NCI-H146 (cell line): ENCODE results near the gene RAX.
A peak's percentile ranks its signal among the peaks of the same experiment; 100 is the strongest.
"Not testable (repeated sequence)": the region's sequence is repeated elsewhere in the genome, so short reads cannot be mapped to it uniquely, and the experiment has no call there.

Source experiments
- DNase-seq: peaks from one replicate; lab custom pipeline; 2025; lab: John Stamatoyannopoulos, UW

The RAX gene

DNA sequence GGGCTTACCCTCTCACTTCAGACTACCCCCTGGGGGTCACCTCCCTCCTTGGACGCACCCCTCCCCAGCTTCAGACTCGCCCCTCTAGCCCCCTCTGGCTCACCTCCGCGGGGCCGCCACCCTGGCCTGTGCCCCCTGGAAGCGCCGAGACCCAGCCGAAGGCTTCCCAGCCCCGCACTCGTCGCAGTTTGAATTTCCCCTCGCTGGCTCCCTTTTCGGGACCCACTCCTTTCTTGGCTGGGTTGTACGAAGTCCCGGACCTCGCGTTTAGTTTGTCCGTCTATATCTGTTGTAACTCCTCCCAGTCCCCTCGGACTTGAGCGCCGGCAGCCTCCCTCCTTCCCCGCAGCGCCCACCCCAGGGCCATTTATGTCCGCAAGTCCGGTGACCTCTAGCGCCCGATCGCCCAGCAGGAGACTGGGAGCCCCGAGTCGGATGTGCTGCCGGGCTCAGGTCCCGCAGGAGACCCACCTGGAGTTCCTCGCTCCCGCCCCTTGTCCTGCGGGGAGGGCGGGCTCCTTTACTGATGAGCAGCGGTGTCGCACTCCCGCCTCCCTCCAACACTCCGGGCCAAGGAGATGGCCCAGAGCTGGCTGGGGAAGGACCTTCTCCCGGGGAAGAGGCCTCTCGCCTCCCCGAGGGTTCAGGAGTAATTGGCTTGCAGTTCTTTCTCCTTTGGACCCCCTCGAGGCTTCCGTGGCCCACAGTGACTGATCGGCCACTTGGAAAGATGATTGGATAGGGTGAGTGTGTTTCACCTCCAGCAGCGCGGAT lies 692 bp upstream of the RAX start:
- no peak for DNase-seq

DNA sequence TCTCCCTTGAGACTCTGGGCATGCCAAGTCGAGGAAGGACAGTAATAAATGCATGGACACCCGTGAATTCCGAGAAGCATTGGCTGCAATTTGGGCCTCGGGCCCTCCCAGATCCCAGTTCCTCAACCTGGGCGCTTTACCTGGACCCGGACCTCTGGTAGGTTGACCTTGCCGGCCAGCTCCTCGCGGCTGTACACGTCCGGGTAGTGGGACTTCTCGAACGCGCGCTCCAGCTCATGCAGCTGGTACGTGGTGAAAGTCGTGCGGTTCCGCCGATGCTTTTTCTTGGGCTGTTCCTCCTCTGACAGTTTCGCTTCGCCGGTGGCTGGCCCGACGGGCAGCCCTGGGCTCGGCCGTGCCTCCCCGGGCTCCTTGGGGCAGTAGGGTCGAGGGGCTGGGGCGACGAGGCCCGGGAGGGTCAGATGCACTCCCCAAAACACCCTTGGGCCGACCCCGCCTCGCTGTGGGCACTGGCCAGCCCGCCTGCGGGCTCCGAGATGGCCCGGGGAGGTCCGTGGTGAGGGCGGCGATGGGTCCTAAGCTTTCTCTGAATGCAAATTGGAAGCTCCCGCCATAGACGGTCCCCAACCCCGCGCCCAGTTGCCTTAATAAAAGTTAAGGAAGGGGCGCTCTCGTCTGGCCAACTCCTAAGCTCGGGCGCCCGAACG lies 899 bp downstream of the RAX start:
- no peak for DNase-seq

DNA sequence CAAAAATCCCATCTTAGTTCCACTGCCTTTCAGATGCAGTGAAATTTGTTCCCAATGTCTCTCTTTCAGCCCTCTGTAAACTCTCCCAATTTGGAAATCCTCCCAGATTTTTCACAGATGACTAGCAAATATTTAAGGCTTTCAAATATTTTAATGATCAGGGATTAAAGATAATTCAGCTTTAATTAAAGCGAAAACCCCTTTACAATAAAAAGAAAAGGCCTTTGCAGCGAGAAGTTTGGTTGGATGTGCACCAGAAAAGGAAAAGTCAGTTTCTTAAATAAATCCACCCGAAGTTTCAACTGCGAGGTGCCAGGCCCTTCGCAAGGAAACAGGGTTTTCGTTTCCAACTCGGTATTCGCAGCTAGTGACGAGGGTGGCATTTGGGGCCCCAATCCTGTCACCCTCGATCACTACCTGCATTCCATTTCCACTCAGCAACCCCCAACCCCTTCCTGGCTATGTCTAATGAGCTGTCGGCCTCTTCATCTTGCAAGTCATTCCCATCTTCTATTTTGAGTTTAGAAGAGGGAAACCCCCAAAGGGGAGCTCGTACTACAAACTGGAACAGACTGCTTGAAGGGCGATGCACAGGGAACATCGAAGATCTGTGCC lies 1.5 kb downstream of the RAX start:
- DNase-seq = no peak

DNA sequence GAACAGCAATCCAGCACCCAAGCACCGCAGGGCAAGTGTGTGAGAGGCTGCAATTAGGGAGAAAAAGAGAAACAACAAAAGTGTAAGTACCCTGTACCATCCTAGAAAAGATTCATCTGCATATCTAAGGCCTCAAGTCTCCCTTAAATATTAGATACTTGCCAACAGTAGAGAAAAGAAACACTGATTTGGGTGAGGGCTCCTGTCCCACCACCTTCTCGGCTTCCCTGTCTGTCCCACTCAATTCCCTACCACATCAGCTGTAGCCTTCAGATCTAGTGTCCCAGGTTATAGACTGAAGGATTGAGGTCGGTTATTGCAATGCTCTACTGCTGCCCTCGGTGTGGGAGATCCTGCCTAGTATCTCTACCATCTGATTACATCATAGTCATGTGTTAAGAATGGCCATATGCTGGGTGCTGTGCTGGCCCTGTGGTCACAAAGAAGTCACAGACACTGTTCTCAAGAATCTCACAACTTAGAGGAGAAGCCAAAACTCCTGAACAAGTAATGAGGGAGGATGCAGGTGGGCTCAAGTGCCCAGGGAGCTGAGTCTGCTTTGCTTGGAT lies 2.5 kb downstream of the RAX start:
- DNase-seq = no peak

DNA sequence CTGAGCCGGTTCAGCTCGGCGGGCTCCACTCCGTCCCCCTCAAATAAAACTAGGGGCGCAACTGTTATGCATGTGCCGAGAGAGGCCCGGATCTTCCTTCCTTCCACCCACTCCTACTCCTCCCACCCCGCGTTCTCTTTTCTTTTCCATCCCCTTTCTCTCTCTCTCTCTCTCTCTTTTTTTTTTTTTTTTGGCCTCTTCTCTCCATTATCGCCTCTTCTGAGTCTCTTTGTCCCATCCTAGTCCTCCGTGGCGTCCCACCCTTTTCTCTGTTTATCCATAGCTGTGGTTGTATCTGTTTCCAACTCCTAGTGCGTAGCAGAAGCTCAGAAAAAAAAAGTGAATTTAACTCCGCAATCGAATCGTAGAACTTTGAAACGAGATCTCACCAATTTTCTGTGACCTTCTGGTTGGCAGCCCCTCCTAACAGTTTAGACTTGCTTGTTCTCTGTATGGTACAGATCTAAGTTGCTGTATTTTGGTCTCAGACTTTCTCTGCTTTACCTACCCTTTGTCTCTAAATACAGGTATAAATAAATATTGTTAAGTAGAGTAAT lies 3.6 kb downstream of the RAX start:
- DNase-seq = no peak

DNA sequence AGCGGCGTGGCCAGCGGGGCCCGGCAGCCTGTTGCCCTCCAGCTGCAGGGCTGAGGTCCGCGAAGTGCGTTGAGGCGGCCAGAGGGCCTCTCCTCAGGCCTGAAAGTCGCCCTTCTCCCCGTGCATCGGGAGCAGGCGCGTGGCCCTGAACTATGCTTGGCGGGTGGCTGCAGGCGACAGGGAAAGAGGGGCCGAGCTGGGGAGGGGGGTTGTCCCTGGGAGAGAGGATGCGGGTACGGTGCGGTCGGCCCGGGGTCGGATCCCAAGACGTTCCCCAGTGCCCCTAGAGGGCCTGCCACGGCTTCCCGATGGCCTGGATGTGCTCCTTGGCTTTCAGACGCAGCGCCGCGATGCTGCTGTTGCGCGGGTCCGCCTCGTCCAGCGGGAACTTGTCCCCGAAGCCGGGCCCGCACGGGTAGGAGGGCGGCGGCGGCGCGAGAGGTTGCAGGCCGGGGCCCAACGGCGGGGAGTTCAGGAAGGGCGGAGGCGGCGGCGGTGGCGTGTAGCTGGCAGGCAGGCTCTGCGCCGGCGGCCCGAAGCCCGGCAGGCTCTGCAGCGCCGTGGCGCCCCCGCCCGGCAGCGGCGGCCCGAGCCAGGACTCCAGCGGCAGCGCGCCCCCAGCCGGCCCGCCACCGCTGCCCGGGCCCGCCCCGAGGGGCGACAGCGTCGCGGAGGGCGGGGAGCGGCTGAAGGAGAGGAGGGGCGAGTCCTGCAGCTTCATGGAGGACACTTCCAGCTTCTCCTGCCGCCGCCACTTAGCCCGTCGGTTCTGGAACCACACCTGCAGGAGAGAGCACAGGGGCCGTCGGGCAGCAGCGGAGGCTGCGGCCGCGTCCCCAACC lies 4.3 kb downstream of the RAX start:
- DNase-seq = peak; percentile 82

DNA sequence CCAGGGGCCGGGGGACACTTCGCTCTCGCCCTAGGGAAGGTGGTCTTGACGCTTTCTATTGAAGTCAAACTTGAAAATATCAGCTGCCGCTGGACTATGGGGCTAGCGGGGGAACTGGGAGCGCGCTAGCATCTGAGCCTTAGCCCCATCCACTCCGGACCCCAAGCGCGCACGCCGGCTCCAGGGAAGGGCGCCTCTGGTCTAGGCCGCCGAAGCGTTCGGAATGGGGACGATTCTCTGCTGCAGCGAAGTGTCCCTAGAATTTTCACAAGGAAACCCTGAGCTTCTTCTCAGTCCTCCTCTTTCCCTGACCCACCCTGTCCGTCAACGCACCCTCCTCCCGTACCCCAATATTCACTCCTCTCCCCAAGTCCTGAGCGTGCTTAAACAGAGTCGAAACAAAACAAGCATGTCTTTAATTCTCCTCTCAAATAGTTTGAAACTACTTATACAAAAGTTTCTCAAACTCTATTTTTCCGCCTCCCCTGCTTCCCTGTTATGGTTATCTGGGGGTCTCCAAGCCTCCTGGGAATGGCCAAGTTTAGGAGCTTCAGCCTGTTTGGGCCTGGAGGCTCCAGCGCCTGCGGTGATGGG lies 5.0 kb downstream of the RAX start:
- DNase-seq = no peak

DNA sequence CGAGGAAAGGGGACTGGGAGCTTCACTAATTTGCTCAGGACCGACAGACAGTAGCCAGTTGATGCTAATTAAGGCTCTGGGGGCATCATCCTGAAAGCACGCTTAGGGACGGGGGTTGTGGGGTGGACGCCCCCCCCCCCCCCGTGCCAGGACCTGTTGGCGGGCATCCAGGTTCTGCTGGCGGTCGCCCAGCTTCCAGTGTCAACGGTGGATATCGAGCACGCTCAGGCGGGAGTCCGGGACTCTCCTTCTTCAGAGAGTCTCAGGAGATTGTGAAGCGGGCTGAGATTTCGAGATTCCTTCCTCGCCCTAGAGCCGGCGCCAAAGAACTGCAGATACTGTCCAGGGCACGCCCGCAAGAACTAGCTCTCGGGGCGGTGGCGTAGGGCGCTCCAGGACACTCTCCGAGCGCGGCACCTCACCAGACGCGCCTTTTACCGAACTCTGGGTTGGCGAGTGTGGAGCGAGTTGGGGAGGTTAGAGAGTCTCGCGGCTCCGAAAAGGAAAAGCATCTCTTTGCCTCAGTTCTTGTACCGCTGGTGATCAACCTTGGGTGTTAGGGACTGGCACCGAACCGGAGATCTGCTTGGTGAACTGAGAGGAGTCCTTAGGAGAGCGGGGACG lies 5.6 kb downstream of the RAX start:
- DNase-seq = peak; percentile 20

DNA sequence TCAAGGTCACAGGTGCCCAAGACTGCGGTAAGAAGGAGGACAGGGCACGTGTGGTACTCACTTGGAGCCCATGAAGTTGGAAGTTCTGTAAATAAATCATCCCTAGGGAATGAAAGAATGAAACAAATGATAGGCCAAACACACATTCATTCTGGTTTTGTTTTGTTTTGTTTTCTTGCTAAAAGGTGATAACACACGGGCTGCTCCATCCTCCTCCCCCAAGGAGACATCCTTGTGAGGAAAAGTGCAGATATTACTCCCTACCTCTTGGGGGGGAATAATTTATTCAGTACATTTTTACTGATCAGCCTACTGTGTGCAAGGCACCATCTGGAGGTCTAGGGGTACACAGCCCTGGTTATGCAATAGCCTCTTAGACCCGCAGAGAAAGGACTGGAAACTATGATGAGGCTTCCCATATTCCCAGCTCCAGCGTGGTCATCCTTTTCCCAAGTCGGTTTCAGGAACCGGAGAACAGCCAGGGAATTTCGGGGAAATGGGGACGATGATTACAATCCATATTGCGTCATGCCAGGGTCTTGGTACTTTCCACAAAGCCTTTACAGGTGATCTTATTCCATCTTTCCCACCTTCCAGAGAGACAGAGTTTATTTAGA lies 6.3 kb downstream of the RAX start:
- DNase-seq = no peak

- DNase-seq = no peak
Observed at GRCh38 chr18:59266459-59266858, 6.8 kb downstream of the RAX start.

- no peak for DNase-seq
Observed at GRCh38 chr18:59265974-59266369, 7.3 kb downstream of the RAX start.

DNA sequence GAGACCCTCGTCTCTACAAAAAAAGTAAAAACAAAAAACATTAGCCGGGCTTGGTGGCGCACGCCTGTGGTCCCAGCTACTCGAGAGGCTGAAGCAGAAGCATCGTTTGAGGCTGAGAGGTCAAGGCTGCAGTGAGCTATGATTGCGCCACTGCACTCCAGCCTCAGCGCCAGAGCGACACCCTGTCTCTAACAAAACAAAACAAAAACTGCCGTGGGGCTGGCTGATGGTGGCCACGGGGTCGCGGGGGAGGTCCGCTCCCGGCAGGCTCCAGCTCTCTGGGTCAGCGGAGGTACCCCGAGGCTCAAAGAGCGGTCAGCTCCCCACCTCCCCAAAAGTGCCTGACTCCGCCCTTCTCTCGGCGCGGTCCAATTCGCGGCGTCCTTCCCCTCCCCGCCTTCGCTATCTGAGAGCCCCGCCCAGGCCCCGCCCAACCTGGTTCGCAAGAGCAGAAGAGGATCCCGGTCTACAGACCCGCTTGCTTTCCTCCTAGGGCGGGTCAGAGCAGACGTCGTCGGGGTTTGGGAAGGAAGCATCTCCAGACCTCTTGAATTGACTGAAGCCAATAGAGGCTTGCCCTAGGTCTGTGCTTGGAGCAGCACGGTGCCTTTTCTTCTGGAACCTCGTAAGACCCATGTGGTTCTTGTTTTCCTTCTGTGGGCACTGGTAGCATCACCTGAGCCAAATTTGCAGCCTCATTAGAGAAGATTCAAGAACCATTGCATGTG lies 7.8 kb downstream of the RAX start:
- peak; percentile 67 for DNase-seq

GRCh38 chr18:59264651-59265245 lies 8.5 kb downstream of the RAX start:
- peak; percentile 18 for DNase-seq

GRCh38 chr18:59264121-59264571 lies 9.1 kb downstream of the RAX start:
- no peak for DNase-seq

DNA sequence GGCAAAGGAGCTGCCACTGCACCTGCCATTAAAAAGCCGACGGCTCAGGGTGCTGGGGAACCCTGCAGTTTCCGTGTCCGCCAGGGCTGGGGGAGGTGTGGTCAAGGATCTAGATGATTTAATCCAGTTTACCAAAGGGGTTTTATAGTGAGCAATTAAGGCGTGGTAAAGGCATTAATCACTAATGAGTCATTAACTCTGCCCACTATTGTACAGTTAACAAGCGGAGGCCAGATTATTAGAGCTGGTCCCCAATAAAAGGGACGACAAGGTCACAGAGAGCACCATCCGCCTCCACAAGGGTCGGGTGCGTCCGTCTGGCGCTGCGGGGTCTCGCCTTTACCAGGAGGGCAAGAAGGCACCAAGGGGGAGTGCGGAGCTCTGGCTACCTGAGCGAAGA lies 9.6 kb downstream of the RAX start:
- no peak for DNase-seq

GRCh38 chr18:59262243-59262642 lies 11.0 kb downstream of the RAX start:
- not testable (repeated sequence) for DNase-seq

GRCh38 chr18:59261842-59262241 lies 11.4 kb downstream of the RAX start:
- not testable (repeated sequence) for DNase-seq

GRCh38 chr18:59255491-59255890 lies 17.8 kb downstream of the RAX start:
- not testable (repeated sequence) for DNase-seq

GRCh38 chr18:59249199-59249774 lies 24.0 kb downstream of the RAX start:
- DNase-seq = peak; percentile 88
